Natural killer cell (primary cell): ENCODE data around the gene FGGY. TPM values are rescaled to one million over a fixed set of nuclear protein-coding genes. Genes with fewer than 3 reads are reported as not detected.
"Not testable (repeated sequence)": the region's sequence is repeated elsewhere in the genome, so short reads cannot be mapped to it uniquely, and the experiment has no call there.

Experiments
- ATAC-seq, 3 donors: fragments of 150-1000 bp in 2 of 3; fragments of 200-7000 bp in 1 of 3; cut with Tn5 transposase; 1 replicate in 1 of 3; 2 replicates in 2 of 3; pipeline ENCODE4 v1.10.0; 2021; ENCODE audit warnings: mild to moderate bottlenecking in 2 of 3, moderate library complexity in 2 of 3
- DNase-seq, 2 donors: peaks; one replicate each; pipeline versions ENCODE4 v3.0.0 to v3.0.0-alpha.2; 2013 to 2021; ENCODE audit warnings: mixed read lengths in 1 of 2
- H3K27ac ChIP-seq: one replicate; pipeline ENCODE4 v1.5.1; 2013; ENCODE audit warnings: mild to moderate bottlenecking, low read length
- H3K27me3 ChIP-seq: one replicate; pipeline ENCODE4 v1.6.1; 2013; ENCODE audit warnings: low read length; ENCODE audit not compliant: control insufficient read depth, insufficient read depth
- H3K36me3 ChIP-seq: one replicate; pipeline ENCODE4 v1.6.1; 2013; ENCODE audit warnings: low read length; ENCODE audit not compliant: control insufficient read depth, insufficient read depth
- H3K4me1 ChIP-seq: one replicate; pipeline ENCODE4 v1.6.1; 2013; ENCODE audit warnings: low read length; ENCODE audit not compliant: control insufficient read depth, insufficient read depth
- H3K4me3 ChIP-seq: one replicate; pipeline ENCODE4 v1.5.1; 2013; ENCODE audit warnings: low read length
- H3K9me3 ChIP-seq: one replicate; pipeline ENCODE4 v1.6.1; 2013; ENCODE audit warnings: low read length; ENCODE audit not compliant: control insufficient read depth, insufficient read depth
- H3K27ac Mint-ChIP-seq, 2 donors: one replicate each; pipeline ENCODE4 v1.8.0; 2022; ENCODE audit warnings: mild to moderate bottlenecking in 2 of 2, mixed read lengths in 2 of 2, moderate library complexity in 1 of 2
- H3K27me3 Mint-ChIP-seq, 2 donors: one replicate each; pipeline ENCODE4 v1.8.0; 2022; ENCODE audit warnings: low read depth in 2 of 2, mixed read lengths in 2 of 2
- H3K36me3 Mint-ChIP-seq: one replicate; pipeline ENCODE4 v1.8.0; 2022; ENCODE audit warnings: mixed read lengths
- H3K4me1 Mint-ChIP-seq, 2 donors: one replicate each; pipeline ENCODE4 v1.8.0; 2022; ENCODE audit warnings: mixed read lengths in 2 of 2
- H3K4me3 Mint-ChIP-seq: one replicate; pipeline ENCODE4 v1.8.0; 2022; ENCODE audit warnings: mild to moderate bottlenecking, moderate library complexity, mixed read lengths
- H3K9me3 Mint-ChIP-seq, 2 donors: one replicate each; pipeline ENCODE4 v1.8.0; 2022; ENCODE audit warnings: mixed read lengths in 2 of 2
- CTCF ChIP-seq: fragments of 200-600 bp; IDR thresholded peaks from one replicate; pipeline ENCODE4 v1.8.0; 2022; ENCODE audit warnings: antibody characterized with exemption
- WGBS: methylation state at CpG from one replicate; pipeline ENCODE4 v1.1.7; 2013; ENCODE audit warnings: missing lambda C conversion rate; ENCODE audit not compliant: insufficient coverage; 5-methylcytosine and 5-hydroxymethylcytosine counted together
- intact Hi-C: fragments of 100-400 bp; cut with micrococcal nuclease; formaldehyde crosslinking; loops from one replicate; pipeline ENCODE4 v1.14.2; 2022
- total RNA-seq, 4 donors: library from RNA; stranded (reverse); fragments of 120-200 nt in 1 of 4; gene quantifications; one replicate each; pipeline versions ENCODE4 v1.2.3 to v1.2.4, GENCODE V29; 2013 to 2022

FGGY gene
- total RNA-seq, 3 donors from 2014 or later (not counting 1 experiment from before 2014, with no cell fraction given): 21.8 to 31.5 (median 21.8) TPM

GRCh38 chr1:59465478-59465877, 168.6 kb downstream of the FGGY start:
- H3K27ac Mint-ChIP-seq, H3K27me3 Mint-ChIP-seq, H3K27me3 ChIP-seq, H3K4me1 ChIP-seq, H3K9me3 ChIP-seq, intact Hi-C loops, ATAC-seq, H3K36me3 ChIP-seq, H3K4me3 ChIP-seq, DNase-seq, H3K27ac ChIP-seq, H3K9me3 Mint-ChIP-seq, H3K4me1 Mint-ChIP-seq, H3K36me3 Mint-ChIP-seq, H3K4me3 Mint-ChIP-seq: not testable (repeated sequence)

- DNase-seq (no peak), ATAC-seq (no peak)
- Histone ChIP-seq H3K4me3 (no peak overlapping the region), H3K27me3 (no peaks in the 10 kb centered on the region), H3K4me1 (no peaks in the 10 kb centered on the region), H3K36me3 (no peaks in the 10 kb centered on the region), H3K9me3 (peaks cover 4% of the 10 kb centered on the region), H3K27ac (no peak overlapping the region)
- Mint-ChIP-seq H3K9me3 (peaks cover 2 to 4% of the 10 kb centered on the region in 2 donors), H3K4me3 (no peak overlapping the region), H3K36me3 (no peaks in the 10 kb centered on the region), H3K4me1 (peaks cover 6% of the 10 kb centered on the region in 2 donors), H3K27ac (no peak overlapping the region), H3K27me3 (no peaks in the 10 kb centered on the region)
- no peak for TF ChIP-seq CTCF
- intact Hi-C loops: no loop called here
- 96% methylated on average over 1 of the region's 1 CpG for WGBS
These were observed 172.0 kb downstream of the FGGY start for GRCh38 chr1:59468828-59469428.

GRCh38 chr1:59471991-59472570, 175.2 kb downstream of the FGGY start:
- H3K27me3 Mint-ChIP-seq, H3K36me3 Mint-ChIP-seq, H3K9me3 ChIP-seq, H3K27ac Mint-ChIP-seq, H3K27me3 ChIP-seq, ATAC-seq, intact Hi-C loops, H3K4me3 Mint-ChIP-seq, H3K4me1 ChIP-seq, H3K27ac ChIP-seq, H3K4me1 Mint-ChIP-seq, H3K36me3 ChIP-seq, DNase-seq, H3K9me3 Mint-ChIP-seq, H3K4me3 ChIP-seq: not testable (repeated sequence)
- WGBS: 98% methylated on average over 43 of the region's 43 CpGs

- no peaks in the 10 kb centered on the region for H3K27me3 ChIP-seq
- WGBS: 95% methylated on average over 2 of the region's 3 CpGs
- Mint-ChIP-seq H3K36me3 (no peaks in the 10 kb centered on the region), H3K4me3 (no peak overlapping the region), H3K27ac (no peak overlapping the region), H3K4me1 (no peaks in the 10 kb centered on the region), H3K27me3 (no peaks in the 10 kb centered on the region), H3K9me3 (peaks cover 2 to 4% of the 10 kb centered on the region in 2 donors)
- intact Hi-C loops: no loop called here
- no peak overlapping the region for H3K4me3 ChIP-seq
- TF ChIP-seq CTCF: no peak
- DNase-seq (no peak), ATAC-seq (no peak)
- H3K9me3 ChIP-seq: peaks cover 4% of the 10 kb centered on the region
- H3K27ac ChIP-seq: no peak overlapping the region
- no peaks in the 10 kb centered on the region for H3K4me1 ChIP-seq
- H3K36me3 ChIP-seq: no peaks in the 10 kb centered on the region
These were observed 176.9 kb downstream of the FGGY start for GRCh38 chr1:59473831-59474230.
